SU-DHL-6 (cell line): ENCODE measurements around the gene CDH23.

Experiments used
- H2AFZ ChIP-seq: fragments of 200-600 bp; sonication (generic); 2 replicates; pipeline ENCODE4 v1.6.1; 2014; ENCODE audit warnings: low read depth, mild to moderate bottlenecking, moderate library complexity, mixed read lengths, antibody characterized with exemption, low read length; ENCODE audit not compliant: severe bottlenecking
- H3F3A ChIP-seq: fragments of 200-600 bp; shearing (Covaris generic); 2 replicates; pipeline ENCODE4 v1.6.0; 2016; ENCODE audit warnings: antibody characterized with exemption, mild to moderate bottlenecking; ENCODE audit not compliant: insufficient read depth
- H3K27ac ChIP-seq: fragments of 200-600 bp; sonication (generic); 2 replicates; pipeline ENCODE4 v1.5.1; 2016; ENCODE audit warnings: low read depth, mild to moderate bottlenecking, low read length, moderate library complexity, mixed read lengths
- H3K27me3 ChIP-seq: fragments of 200-600 bp; sonication (generic), shearing (Covaris generic); 2 replicates; pipeline ENCODE4 v1.6.0; 2014; ENCODE audit warnings: mild to moderate bottlenecking, low read length
- H3K36me3 ChIP-seq: fragments of 200-600 bp; sonication (generic); 2 replicates; pipeline ENCODE4 v1.6.1; 2014; ENCODE audit warnings: mild to moderate bottlenecking, low read length, mixed read lengths
- H3K4me2 ChIP-seq: fragments of 300-600, 200-600 bp; shearing (Covaris generic), sonication (generic); 2 replicates; pipeline ENCODE4 v1.6.0; 2014; ENCODE audit warnings: low read length, low read depth, mild to moderate bottlenecking; ENCODE audit not compliant: poor library complexity, severe bottlenecking
- H3K4me3 ChIP-seq: fragments of 200-600 bp; sonication (generic); 2 replicates; pipeline ENCODE4 v1.5.1; 2014; ENCODE audit warnings: antibody characterized with exemption, low read length, mild to moderate bottlenecking, mixed read lengths; ENCODE audit not compliant: insufficient read depth, poor library complexity, severe bottlenecking
- H3K79me2 ChIP-seq: fragments of 200-600 bp; sonication (generic); 2 replicates; pipeline ENCODE4 v1.6.1; 2014; ENCODE audit warnings: mild to moderate bottlenecking, low read length, moderate library complexity; ENCODE audit not compliant: insufficient read depth
- H3K9ac ChIP-seq: fragments of 200-600 bp; sonication (generic); 2 replicates; pipeline ENCODE4 v1.7.0; 2014; ENCODE audit warnings: mild to moderate bottlenecking, low read length
- H3K9me2 ChIP-seq: fragments of 200-600 bp; sonication (generic); replicated peaks from 2 replicates; pipeline ENCODE4 v1.6.1; 2014; ENCODE audit warnings: low read length; ENCODE audit not compliant: insufficient read depth
- H3K9me3 ChIP-seq: fragments of 200-600 bp; sonication (generic); 2 replicates; pipeline ENCODE4 v1.6.1; 2014; ENCODE audit warnings: low read length, mixed read lengths; ENCODE audit not compliant: insufficient read depth
- H4K20me1 ChIP-seq: fragments of 200-600 bp; sonication (generic); 2 replicates; pipeline ENCODE4 v1.6.1; 2014; ENCODE audit warnings: low read depth, mild to moderate bottlenecking, antibody characterized with exemption, low read length, moderate library complexity, mixed read lengths
- CTCF ChIP-seq: fragments of 200-600 bp; sonication (generic); IDR thresholded peaks from one replicate; pipeline ENCODE4 v1.5.1; 2017; ENCODE audit warnings: antibody characterized with exemption, mild to moderate bottlenecking, low read length, moderate library complexity; ENCODE audit not compliant: insufficient read depth, poor library complexity, severe bottlenecking
- EZH2phosphoT487 ChIP-seq: fragments of 200-600 bp; sonication (generic), shearing (Covaris generic); conservative IDR thresholded peaks from 2 replicates; pipeline ENCODE4 v1.6.1; 2018; ENCODE audit warnings: mild to moderate bottlenecking, antibody characterized with exemption, low read length, moderate library complexity, mixed read lengths

The CDH23 gene

GRCh38 chr10:71796749-71797405 is 400.2 kb downstream of the CDH23 start:
- H3K9ac ChIP-seq: no peak overlapping the region
- H3F3A ChIP-seq: no peaks in the 10 kb centered on the region
- H3K36me3 ChIP-seq: no peaks in the 10 kb centered on the region
- no peak overlapping the region for H3K4me2 ChIP-seq
- no peaks in the 10 kb centered on the region for H4K20me1 ChIP-seq
- no peak for TF ChIP-seq EZH2phosphoT487
- no peak for TF ChIP-seq CTCF
- H3K4me3 ChIP-seq: no peak overlapping the region
- no peaks in the 10 kb centered on the region for H3K9me3 ChIP-seq
- H3K27ac ChIP-seq: no peak overlapping the region
- H3K9me2 ChIP-seq: no peaks in the 10 kb centered on the region
- no peaks in the 10 kb centered on the region for H3K79me2 ChIP-seq
- H2AFZ ChIP-seq: no peak overlapping the region
- H3K27me3 ChIP-seq: no peaks in the 10 kb centered on the region

GRCh38 chr10:71797533-71798307 is 401.0 kb downstream of the CDH23 start:
- TF ChIP-seq CTCF (no peak), EZH2phosphoT487 (no peak)
- H3K27ac ChIP-seq: no peak overlapping the region
- H3K9ac ChIP-seq: no peak overlapping the region
- no peak overlapping the region for H2AFZ ChIP-seq
- no peaks in the 10 kb centered on the region for H3K79me2 ChIP-seq
- H3K36me3 ChIP-seq: no peaks in the 10 kb centered on the region
- no peak overlapping the region for H3K4me3 ChIP-seq
- no peaks in the 10 kb centered on the region for H4K20me1 ChIP-seq
- no peaks in the 10 kb centered on the region for H3K27me3 ChIP-seq
- H3K9me2 ChIP-seq: no peaks in the 10 kb centered on the region
- no peak overlapping the region for H3K4me2 ChIP-seq
- no peaks in the 10 kb centered on the region for H3F3A ChIP-seq
- no peaks in the 10 kb centered on the region for H3K9me3 ChIP-seq

GRCh38 chr10:71798308-71798624 is 401.5 kb downstream of the CDH23 start:
- H3K9me2 ChIP-seq: no peaks in the 10 kb centered on the region
- no peaks in the 10 kb centered on the region for H3F3A ChIP-seq
- no peak overlapping the region for H3K27ac ChIP-seq
- no peak overlapping the region for H2AFZ ChIP-seq
- H4K20me1 ChIP-seq: no peaks in the 10 kb centered on the region
- H3K9ac ChIP-seq: no peak overlapping the region
- no peaks in the 10 kb centered on the region for H3K79me2 ChIP-seq
- no peak overlapping the region for H3K4me2 ChIP-seq
- H3K4me3 ChIP-seq: no peak overlapping the region
- no peak for TF ChIP-seq CTCF
- H3K9me3 ChIP-seq: no peaks in the 10 kb centered on the region
- H3K36me3 ChIP-seq: no peaks in the 10 kb centered on the region
- no peaks in the 10 kb centered on the region for H3K27me3 ChIP-seq
